SK-N-SH (cell line): ENCODE measurements around the gene PRUNE1. TPM values are rescaled to one million over a fixed set of nuclear protein-coding genes. Genes with fewer than 3 reads are reported as not detected.

Experiments used
- CTCF ChIA-PET: fragments of 300-600, 350-600 bp; formaldehyde crosslinking; extraction: SDS; loops from one replicate; lab custom pipeline; 2021; lab: Yijun Ruan, JAX
- POLR2A ChIA-PET: fragments of 350-600 bp; sonication (Branson Sonifier 250); formaldehyde crosslinking; extraction: SDS; loops from one replicate; lab custom pipeline; 2020; ENCODE audit warnings: antibody characterized with exemption, inconsistent platforms; lab: Yijun Ruan, JAX
- DNase-seq: peaks from one replicate; pipeline ENCODE4 v3.0.0; 2012
- H2AFZ ChIP-seq: fragments of 200-600 bp; sonication (generic); 2 replicates; pipeline ENCODE4 v1.8.1; 2016; ENCODE audit warnings: antibody characterized with exemption, mild to moderate bottlenecking, low read depth
- H3F3A ChIP-seq: fragments of 200-600 bp; sonication (generic); replicated peaks from 2 replicates; pipeline ENCODE3; 2016; ENCODE audit warnings: antibody characterized with exemption, mild to moderate bottlenecking; ENCODE audit not compliant: insufficient read depth
- H3K27ac ChIP-seq, 2 experiments: fragments of 200-500 bp in 1 of 2; fragments of 200-600 bp in 1 of 2; sonication (Bioruptor generic) in 1 of 2; sonication (generic), shearing (Covaris generic) in 1 of 2; 2 replicates each; pipeline versions ENCODE4 v1.5.1 to v1.6.1; 2014 to 2016; ENCODE audit warnings: low read depth in 2 of 2, inconsistent platforms in 1 of 2, low read length in 1 of 2, mild to moderate bottlenecking in 1 of 2, mixed read lengths in 1 of 2
- H3K27me3 ChIP-seq: fragments of 200-600 bp; sonication (generic), shearing (Covaris generic); 2 replicates; pipeline ENCODE4 v1.6.1; 2016; ENCODE audit warnings: mixed run types; ENCODE audit not compliant: insufficient read depth
- H3K36me3 ChIP-seq, 2 experiments: fragments of 200-500 bp in 1 of 2; fragments of 200-600 bp in 1 of 2; sonication (Bioruptor generic) in 1 of 2; sonication (generic) in 1 of 2; replicated peaks in 1 of 2; 2 replicates each; pipeline versions ENCODE3 to v1.5.1; 2014 to 2016; ENCODE audit warnings: low read length in 1 of 2, mild to moderate bottlenecking in 1 of 2; ENCODE audit not compliant: insufficient read depth in 2 of 2, control insufficient read depth in 1 of 2
- H3K4me1 ChIP-seq, 2 experiments: fragments of 200-500 bp in 1 of 2; fragments of 200-600 bp in 1 of 2; sonication (Bioruptor generic) in 1 of 2; sonication (generic), shearing (Covaris generic) in 1 of 2; 2 replicates each; pipeline versions ENCODE4 v1.5.1 to v1.6.1; 2014 to 2016; ENCODE audit warnings: low read depth in 1 of 2, low read length in 1 of 2, mixed run types in 1 of 2; ENCODE audit not compliant: insufficient read depth in 2 of 2, control insufficient read depth in 1 of 2
- H3K4me2 ChIP-seq: fragments of 200-600 bp; sonication (generic), shearing (Covaris generic); 2 replicates; pipeline ENCODE4 v1.6.1; 2017; ENCODE audit warnings: mixed run types
- H3K4me3 ChIP-seq, 2 experiments: fragments of 200-500 bp in 1 of 2; fragments of 200-600 bp in 1 of 2; sonication (Bioruptor generic) in 1 of 2; sonication (generic), shearing (Covaris generic) in 1 of 2; 2 replicates each; pipeline versions ENCODE4 v1.5.1 to v1.8.1; 2014 to 2016; ENCODE audit warnings: low read depth in 2 of 2, inconsistent platforms in 1 of 2, low read length in 1 of 2, mild to moderate bottlenecking in 1 of 2, mixed read lengths in 1 of 2, moderate library complexity in 1 of 2
- H3K79me2 ChIP-seq: fragments of 200-600 bp; sonication (generic); 2 replicates; pipeline ENCODE4 v1.8.1; 2017; ENCODE audit warnings: mild to moderate bottlenecking; ENCODE audit not compliant: insufficient read depth
- H3K9ac ChIP-seq: fragments of 200-600 bp; sonication (generic); 2 replicates; pipeline ENCODE4 v1.6.1; 2017; ENCODE audit warnings: mixed run types
- H3K9me2 ChIP-seq: fragments of 200-600 bp; sonication (generic); 2 replicates; pipeline ENCODE4 v1.6.1; 2017; ENCODE audit warnings: mixed run types
- H3K9me3 ChIP-seq: fragments of 200-600 bp; sonication (generic); 2 replicates; pipeline ENCODE4 v1.6.1; 2017; ENCODE audit warnings: mixed run types, mild to moderate bottlenecking, moderate library complexity
- H4K20me1 ChIP-seq: fragments of 200-600 bp; sonication (generic); 2 replicates; pipeline ENCODE4 v1.6.1; 2017; ENCODE audit warnings: mild to moderate bottlenecking, mixed run types; ENCODE audit not compliant: insufficient read depth
- CHD2 ChIP-seq: fragments of 150-350 bp; IDR thresholded peaks from 2 replicates; pipeline ENCODE4 v1.6.1; 2018; ENCODE audit warnings: low read length; ENCODE audit not compliant: partially characterized antibody
- FOXJ3 ChIP-seq: sonication (generic); formaldehyde crosslinking; IDR thresholded peaks from 2 replicates; pipeline ENCODE4 v1.5.1; 2020; ENCODE audit warnings: mild to moderate bottlenecking, missing genetic modification reagents
- GABPA ChIP-seq: IDR thresholded peaks from 2 replicates; pipeline ENCODE4 v1.4.0; 2012; ENCODE audit warnings: low read depth, mild to moderate bottlenecking
- GATA2 ChIP-seq: sonication (generic); formaldehyde crosslinking; IDR thresholded peaks from 2 replicates; pipeline ENCODE4 v1.5.0; 2020; ENCODE audit warnings: mild to moderate bottlenecking, missing genetic modification reagents
- JUND ChIP-seq: IDR thresholded peaks from 2 replicates; pipeline ENCODE4 v1.4.0; 2012
- MAX ChIP-seq: IDR thresholded peaks from 2 replicates; pipeline ENCODE4 v1.4.0; 2012; ENCODE audit warnings: low read depth
- MEF2A ChIP-seq: IDR thresholded peaks from 2 replicates; pipeline ENCODE4 v1.4.0; 2012; ENCODE audit warnings: low read depth, borderline replicate concordance
- MXI1 ChIP-seq: IDR thresholded peaks from 2 replicates; pipeline ENCODE4 v1.6.1; 2012; ENCODE audit warnings: mild to moderate bottlenecking, low read depth, low read length, improper control_type of control experiment
- NFIC ChIP-seq: IDR thresholded peaks from 2 replicates; pipeline ENCODE4 v1.4.0; 2012; ENCODE audit warnings: borderline replicate concordance
- PBX3 ChIP-seq: IDR thresholded peaks from 2 replicates; pipeline ENCODE4; 2012
- POLR2AphosphoS5 ChIP-seq: IDR thresholded peaks from 2 replicates; pipeline ENCODE4 v1.6.1; 2012; ENCODE audit warnings: low read depth, low read length
- SIN3A ChIP-seq: IDR thresholded peaks from 2 replicates; pipeline ENCODE4 v1.6.1; 2012; ENCODE audit warnings: low read depth, mild to moderate bottlenecking, low read length, moderate library complexity, borderline replicate concordance
- TEAD4 ChIP-seq: IDR thresholded peaks from 2 replicates; pipeline ENCODE4 v1.4.0; 2012; ENCODE audit warnings: mild to moderate bottlenecking, borderline replicate concordance; ENCODE audit not compliant: insufficient read depth
- WGBS: methylation state at CpG from one replicate; pipeline ENCODE4 v1.1.6; 2017; ENCODE audit warnings: low lambda C conversion rate; 5-methylcytosine and 5-hydroxymethylcytosine counted together
- polyA plus RNA-seq, 3 experiments: library from polyadenylated mRNA; depleted of rRNA; stranded (reverse); fragments of >200 nt; gene quantifications; 2 replicates each; pipeline ENCODE4 v1.2.3, GENCODE V29; 2012
- small RNA-seq, 7 experiments: library from RNA; depleted of rRNA; stranded (forward); fragments of <200 nt; gene quantifications; one replicate each; pipeline ENCODE3, GENCODE V24; 2012

Gene PRUNE1
- polyA plus RNA-seq, 1 of the 3 experiments (the other 2 are of a cell fraction) = 7.3 TPM

- Histone ChIP-seq H3K4me2 (no peak overlapping the region), H3K9me2 (no peaks in the 10 kb centered on the region), H3K27ac (no peak overlapping the region), H2AFZ (no peak overlapping the region), H3K36me3 (peaks cover 18 to 26% of the 10 kb centered on the region in 2 experiments), H3K27me3 (no peaks in the 10 kb centered on the region), H4K20me1 (peaks cover 3% of the 10 kb centered on the region), H3K4me3 (no peak overlapping the region), H3F3A (peaks cover 41% of the 10 kb centered on the region), H3K79me2 (peaks cover 27% of the 10 kb centered on the region), H3K9ac (no peak overlapping the region), H3K9me3 (no peaks in the 10 kb centered on the region), H3K4me1 (no peaks in the 10 kb centered on the region; a peak in 1 of 4 replicates)
- DNase-seq = no peak
- POLR2A ChIA-PET = no interaction called here
- CTCF ChIA-PET = interaction anchor here (1.6 to 4.6 kb wide), 5 partner anchors 11 to 28 kb away, joined by 7 to 32 read pairs (median 8); partner anchors contain the start of genes C1orf56, CDC42SE1 and MLLT11
- WGBS = 91% methylated on average over 13 of the region's 13 CpGs
- TF ChIP-seq GATA2 (CRISPR knock-in tag) = no peak
- no peak for TF ChIP-seq SIN3A
- no peak for TF ChIP-seq JUND
- no peak for TF ChIP-seq NFIC
- no peak for TF ChIP-seq GABPA
- TF ChIP-seq MXI1 = no peak
- TF ChIP-seq TEAD4 = no peak
- TF ChIP-seq PBX3 = no peak
- TF ChIP-seq CHD2 = no peak
- no peak for TF ChIP-seq POLR2AphosphoS5
- no peak for TF ChIP-seq MEF2A
- TF ChIP-seq MAX = no peak
- TF ChIP-seq FOXJ3 (CRISPR knock-in tag) = no peak
- TF ChIP-seq, all 33 proteins: peak for 0
Measured at GRCh38 chr1:151072224-151072623, 64.0 kb downstream of the PRUNE1 start.

Small RNA genes lying within 50 kb of the gene (small RNA-seq; reads per million reads assigned to genes)
- 0 to 4.7 (median 0.10) reads per million in 7 experiments for gene RNU6-884P

Other genes starting within 250 kb of the PRUNE1 start
- 1.4 and 2.3 TPM in 2 replicates for gene CTSS, start 242.7 kb upstream of the PRUNE1 start, polyA plus RNA-seq (2012; rRNA removed)
- gene CTSK, start 200.2 kb upstream of the PRUNE1 start, polyA plus RNA-seq (2012; rRNA removed) = 6.3 and 7.9 TPM in 2 replicates
- gene ARNT, start 131.8 kb upstream of the PRUNE1 start, polyA plus RNA-seq (2012; rRNA removed) = 10.9 and 13.7 TPM in 2 replicates
- not detected in 2 replicates for gene CTXND2, start 121.3 kb upstream of the PRUNE1 start, polyA plus RNA-seq (2012; rRNA removed)
- 29.9 and 43.0 TPM in 2 replicates for gene SETDB1, start 82.1 kb upstream of the PRUNE1 start, polyA plus RNA-seq (2012; rRNA removed)
- gene CERS2, start 33.6 kb upstream of the PRUNE1 start, polyA plus RNA-seq (2012; rRNA removed) = 150 and 225 TPM in 2 replicates
- gene ANXA9, start 26.2 kb upstream of the PRUNE1 start, polyA plus RNA-seq (2012; rRNA removed) = 0.07 and 0.21 TPM in 2 replicates
- 6.0 and 6.7 TPM in 2 replicates for gene MINDY1, start 1.5 kb upstream of the PRUNE1 start, polyA plus RNA-seq (2012; rRNA removed)
- 0.12 and 0.16 TPM in 2 replicates for gene BNIPL, start 28.1 kb downstream of the PRUNE1 start, polyA plus RNA-seq (2012; rRNA removed)
- 3.0 and 5.5 TPM in 2 replicates for gene C1orf56, start 39.3 kb downstream of the PRUNE1 start, polyA plus RNA-seq (2012; rRNA removed)
- 47.8 and 65.6 TPM in 2 replicates for gene CDC42SE1, start 51.2 kb downstream of the PRUNE1 start, polyA plus RNA-seq (2012; rRNA removed)
- 26.7 and 33.8 TPM in 2 replicates for gene MLLT11, start 51.9 kb downstream of the PRUNE1 start, polyA plus RNA-seq (2012; rRNA removed)
- 2.4 and 3.9 TPM in 2 replicates for gene GABPB2, start 62.3 kb downstream of the PRUNE1 start, polyA plus RNA-seq (2012; rRNA removed)
- 3.1 and 4.0 TPM in 2 replicates for gene SEMA6C, start 138.2 kb downstream of the PRUNE1 start, polyA plus RNA-seq (2012; rRNA removed)
- gene TNFAIP8L2, start 148.2 kb downstream of the PRUNE1 start, polyA plus RNA-seq (2012; rRNA removed) = not detected in 2 replicates
- 4.5 and 5.1 TPM in 2 replicates for gene LYSMD1, start 157.5 kb downstream of the PRUNE1 start, polyA plus RNA-seq (2012; rRNA removed)
- 23.4 and 27.8 TPM in 2 replicates for gene SCNM1, start 157.7 kb downstream of the PRUNE1 start, polyA plus RNA-seq (2012; rRNA removed)
- gene TMOD4, start 167.5 kb downstream of the PRUNE1 start, polyA plus RNA-seq (2012; rRNA removed) = 0.57 and 0.59 TPM in 2 replicates
- gene VPS72, start 181.7 kb downstream of the PRUNE1 start, polyA plus RNA-seq (2012; rRNA removed) = 80.2 and 104 TPM in 2 replicates
- 66.0 and 94.1 TPM in 2 replicates for gene PIP5K1A, start 190.1 kb downstream of the PRUNE1 start, polyA plus RNA-seq (2012; rRNA removed)
- 419 and 518 TPM in 2 replicates for gene PSMD4, start 246.3 kb downstream of the PRUNE1 start, polyA plus RNA-seq (2012; rRNA removed)